Non-pigmented ciliary epithelial cell (primary cell): ENCODE data around the gene PNLIPRP3.

Experiments
- DNase-seq: peaks from one replicate; pipeline ENCODE4 v3.0.0-alpha.2; 2010; ENCODE audit warnings: low read depth

The PNLIPRP3 gene

GRCh38 chr10:116451711-116452337 lies 24.2 kb downstream of the PNLIPRP3 start:
- no peak for DNase-seq

- DNase-seq = no peak
Measured at GRCh38 chr10:116452338-116452720, 24.7 kb downstream of the PNLIPRP3 start.

GRCh38 chr10:116457488-116457887 lies 29.8 kb downstream of the PNLIPRP3 start:
- no peak for DNase-seq

GRCh38 chr10:116460219-116460618 lies 32.6 kb downstream of the PNLIPRP3 start:
- DNase-seq = no peak

DNA sequence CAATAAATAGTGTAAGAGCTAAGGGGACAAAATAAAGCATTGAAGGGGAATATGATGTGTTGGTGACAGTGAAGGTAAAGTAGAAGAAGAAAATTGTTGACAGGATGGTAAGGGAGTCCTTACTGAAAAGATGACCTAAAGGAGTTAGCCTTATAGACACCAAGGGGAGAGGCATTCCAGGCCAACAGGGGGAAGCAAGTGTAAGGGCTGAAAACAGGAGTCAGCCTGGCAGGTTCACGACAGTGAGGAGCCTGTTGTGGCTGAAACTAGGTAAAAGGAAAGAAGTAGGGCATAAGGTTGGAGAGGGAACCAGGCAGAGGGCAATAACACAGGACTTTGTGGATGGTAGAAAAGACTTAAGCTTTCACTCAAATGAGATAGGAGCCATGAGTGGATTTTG lies 34.0 kb downstream of the PNLIPRP3 start:
- no peak for DNase-seq

DNA sequence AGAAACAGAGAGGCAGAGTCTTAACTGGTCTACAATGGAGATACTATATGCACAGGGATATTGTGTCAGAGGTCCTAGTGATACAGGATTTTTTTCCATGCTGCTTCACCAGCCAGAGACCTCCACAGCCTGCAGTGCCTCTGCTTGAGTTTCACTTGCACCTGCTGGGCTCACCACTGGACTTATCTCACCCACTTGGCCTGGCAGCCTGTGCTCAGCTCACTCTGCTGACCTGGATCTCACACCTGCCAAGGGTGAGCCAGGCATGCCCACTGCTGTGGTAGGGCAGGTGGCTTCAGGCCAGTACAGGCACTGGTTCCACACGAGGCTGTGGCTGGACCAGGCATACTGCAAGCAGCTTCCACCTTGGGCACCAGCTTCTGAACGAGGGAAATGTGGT lies 36.6 kb downstream of the PNLIPRP3 start:
- DNase-seq = no peak

DNA sequence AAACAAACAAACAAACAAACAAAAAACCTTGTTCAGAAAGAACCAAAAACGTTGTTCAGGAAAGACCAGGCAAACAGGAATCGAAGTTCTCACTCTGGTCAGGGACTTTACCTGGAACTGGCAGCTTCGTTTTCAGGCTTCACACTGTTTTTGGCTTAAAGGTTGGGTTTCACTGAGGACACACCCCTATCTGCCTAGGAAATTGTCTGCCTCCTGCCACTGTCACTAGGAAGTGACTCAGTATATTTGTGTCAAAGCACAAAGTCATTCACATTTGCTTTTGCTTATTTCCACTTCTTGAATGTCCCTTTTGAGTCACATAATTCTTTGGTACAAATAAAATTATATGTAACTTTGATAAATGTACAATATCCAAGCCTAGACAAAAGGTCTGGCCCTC lies 37.9 kb downstream of the PNLIPRP3 start:
- DNase-seq = no peak

GRCh38 chr10:116466715-116467422 lies 39.2 kb downstream of the PNLIPRP3 start:
- no peak for DNase-seq

GRCh38 chr10:116469437-116469836 lies 41.8 kb downstream of the PNLIPRP3 start:
- no peak for DNase-seq

GRCh38 chr10:116470071-116470470 lies 42.4 kb downstream of the PNLIPRP3 start:
- no peak for DNase-seq

- no peak for DNase-seq
Measured at GRCh38 chr10:116470768-116471415, 43.2 kb downstream of the PNLIPRP3 start.

- DNase-seq = no peak
Measured at GRCh38 chr10:116472891-116473290, 45.2 kb downstream of the PNLIPRP3 start.

- no peak for DNase-seq
Measured at GRCh38 chr10:116475866-116476265, 48.2 kb downstream of the PNLIPRP3 start.

DNA sequence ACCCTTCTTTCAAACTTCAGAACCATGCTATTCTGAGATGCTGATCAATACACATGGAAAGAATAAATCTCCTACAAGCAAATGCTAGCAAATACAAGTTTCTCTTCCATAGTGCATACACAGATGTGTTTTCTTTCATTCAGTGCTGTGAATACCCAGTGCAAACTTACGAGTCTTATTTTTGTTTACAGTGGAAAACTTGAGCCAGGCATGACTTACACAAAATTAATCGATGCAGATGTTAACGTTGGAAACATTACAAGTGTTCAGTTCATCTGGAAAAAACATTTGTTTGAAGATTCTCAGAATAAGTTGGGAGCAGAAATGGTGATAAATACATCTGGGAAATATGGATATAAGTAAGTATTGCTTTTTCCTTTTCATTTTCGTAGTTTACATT lies 48.8 kb downstream of the PNLIPRP3 start:
- no peak for DNase-seq

GRCh38 chr10:116477986-116478664 lies 50.5 kb downstream of the PNLIPRP3 start:
- no peak for DNase-seq

DNA sequence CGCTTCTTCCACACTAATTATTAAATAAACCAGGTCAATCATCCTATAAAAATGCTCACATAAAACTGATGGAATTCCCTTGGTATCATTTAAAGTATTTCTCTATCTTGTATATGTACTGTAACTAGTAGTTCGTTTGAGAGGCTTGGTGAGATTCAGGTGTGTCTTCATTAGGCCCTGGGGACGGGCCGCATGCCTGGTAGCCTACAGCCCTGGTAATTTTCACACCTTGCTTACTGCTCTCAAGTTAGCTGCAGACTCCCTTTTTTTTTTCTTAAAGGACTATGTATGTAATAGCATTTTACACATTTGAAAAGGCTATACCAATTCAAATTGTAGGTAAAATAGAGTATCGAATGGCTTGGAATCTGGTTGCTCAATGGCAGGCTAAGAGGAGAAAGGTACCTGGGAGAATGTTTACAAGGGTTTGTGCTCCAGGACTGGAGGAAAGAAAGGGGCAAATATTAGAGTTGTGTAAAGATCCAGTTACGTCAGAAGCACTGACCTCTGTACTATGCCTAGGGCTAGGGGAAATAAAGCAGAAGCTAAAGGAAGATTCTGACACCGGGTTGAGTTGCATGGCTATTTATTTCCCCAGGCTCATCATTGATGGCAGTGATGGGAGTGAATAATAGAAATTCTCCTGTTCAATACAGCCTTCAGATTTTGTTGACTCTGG lies 59.3 kb downstream of the PNLIPRP3 start:
- no peak for DNase-seq

GRCh38 chr10:116487522-116488430 lies 60.1 kb downstream of the PNLIPRP3 start:
- DNase-seq = no peak

GRCh38 chr10:116489460-116489859 lies 61.8 kb downstream of the PNLIPRP3 start:
- DNase-seq = no peak

- DNase-seq = no peak
Measured at GRCh38 chr10:116490028-116490662, 62.5 kb downstream of the PNLIPRP3 start.

DNA sequence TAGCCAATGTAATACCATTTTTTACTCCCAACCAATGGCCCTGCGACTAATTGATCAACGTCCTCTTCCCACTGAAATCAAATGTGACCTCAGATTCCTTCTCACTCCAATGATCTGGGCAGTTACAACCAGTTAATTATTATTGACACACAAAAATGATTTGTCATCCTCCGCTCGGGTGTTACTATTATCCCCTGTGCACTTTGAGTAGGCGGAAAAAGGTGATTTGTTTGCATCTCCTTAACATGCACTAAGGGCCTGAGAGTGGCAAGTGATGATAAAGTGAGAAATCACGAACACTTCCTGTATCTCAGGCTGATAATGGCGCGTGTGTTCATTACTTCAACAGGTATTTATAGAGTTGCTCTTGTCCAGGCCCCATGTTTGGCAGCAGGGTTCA lies 77.1 kb downstream of the PNLIPRP3 start:
- no peak for DNase-seq

- no peak for DNase-seq
Measured at GRCh38 chr10:116510565-116510964, 82.9 kb downstream of the PNLIPRP3 start.
